ENCODE results near the gene CLEC3B. TPM values are rescaled to one million over a fixed set of nuclear protein-coding genes. Genes with fewer than 3 reads are reported as not detected.
"Not testable (repeated sequence)": the region's sequence is repeated elsewhere in the genome, so short reads cannot be mapped to it uniquely, and the experiment has no call there.

The CLEC3B gene
- total RNA-seq, 2 experiments from 2014 or later = 0.34 to 0.36 TPM

- Mint-ChIP-seq H3K27ac (no peak overlapping the region), H3K4me3 (no peak overlapping the region), H3K9me3 (no peaks in the 10 kb centered on the region), H3K36me3 (ENCODE audit: low read depth) (peaks cover 8% of the 10 kb centered on the region), H3K4me1 (ENCODE audit: low read depth) (peaks cover 70% of the 10 kb centered on the region), H3K27me3 (no peaks in the 10 kb centered on the region)
- no peaks in the 10 kb centered on the region for H3K9me3 ChIP-seq (ENCODE audit: control insufficient read depth in 1 of 2, insufficient read depth in 1 of 2, low read length in 2 of 2)
- H3K27ac ChIP-seq (ENCODE audit: low read depth in 1 of 2, low read length in 2 of 2) = no peak overlapping the region
- H3K4me1 ChIP-seq (ENCODE audit: insufficient read depth, low read length) = peaks cover 56% of the 10 kb centered on the region
- H3K27me3 ChIP-seq (ENCODE audit: control insufficient read depth in 1 of 2, insufficient read depth in 2 of 2, low read length in 2 of 2) = no peaks in the 10 kb centered on the region
- CTCF ChIA-PET = interaction anchor here (0.7 kb wide), 1 partner anchor 10 kb away, joined by 3 read pairs; no protein-coding TSS in a partner anchor
- H3K36me3 ChIP-seq (ENCODE audit: insufficient read depth, low read length) = no peaks in the 10 kb centered on the region
- H3K4me3 ChIP-seq (ENCODE audit: low read length) = no peak overlapping the region
- intact Hi-C loops (cut with DNase I, micrococcal nuclease) = no loop called here
- POLR2A ChIA-PET = interaction anchor here (1.6 kb wide), 1 partner anchor 23 kb away, joined by 4 read pairs; no protein-coding TSS in a partner anchor
- DNase-seq = no peak
- no peak for TF ChIP-seq CTCF (IDR thresholded peaks at IDR 0.05)
- ATAC-seq (ENCODE audit: poor library complexity) = no peak
Measured at GRCh38 chr3:44982817-44983216, 43.3 kb upstream of the CLEC3B start.

- intact Hi-C loops (cut with DNase I, micrococcal nuclease) = no loop called here
- H3K27ac Mint-ChIP-seq = no peak overlapping the region
- peaks cover 51% of the 10 kb centered on the region for H3K4me1 ChIP-seq (ENCODE audit: insufficient read depth, low read length)
Measured at GRCh38 chr3:44983484-44983941, 42.6 kb upstream of the CLEC3B start.

GRCh38 chr3:44984335-44984734 is 41.8 kb upstream of the CLEC3B start:
- H3K27ac Mint-ChIP-seq = no peak overlapping the region
- ATAC-seq (ENCODE audit: poor library complexity) = no peak
- DNase-seq = peak in 1 of 14 experiments; percentile 30

More at GRCh38 chr3:44983484-44983941, 42.6 kb upstream of the CLEC3B start:
- DNase-seq (peak in 1 of 14 experiments; percentile 14), ATAC-seq (ENCODE audit: poor library complexity) (no peak)
- CTCF ChIA-PET = no interaction called here
- H3K27ac ChIP-seq (ENCODE audit: low read depth in 1 of 2, low read length in 2 of 2) = no peak overlapping the region
- no peaks in the 10 kb centered on the region for H3K9me3 ChIP-seq (ENCODE audit: control insufficient read depth in 1 of 2, insufficient read depth in 1 of 2, low read length in 2 of 2)
- Mint-ChIP-seq H3K9me3 (no peaks in the 10 kb centered on the region), H3K4me3 (no peak overlapping the region), H3K4me1 (ENCODE audit: low read depth) (peaks cover 72% of the 10 kb centered on the region), H3K36me3 (ENCODE audit: low read depth) (peaks cover 15% of the 10 kb centered on the region), H3K27me3 (no peaks in the 10 kb centered on the region)
- H3K4me3 ChIP-seq (ENCODE audit: low read length) = no peak overlapping the region
- no peaks in the 10 kb centered on the region for H3K36me3 ChIP-seq (ENCODE audit: insufficient read depth, low read length)
- no peak for TF ChIP-seq CTCF (IDR thresholded peaks at IDR 0.05)
- H3K27me3 ChIP-seq (ENCODE audit: control insufficient read depth in 1 of 2, insufficient read depth in 2 of 2, low read length in 2 of 2) = no peaks in the 10 kb centered on the region
- POLR2A ChIA-PET = interaction anchor here (1.6 kb wide), 1 partner anchor 22 kb away, joined by 4 read pairs; no protein-coding TSS in a partner anchor

GRCh38 chr3:44986330-44986729 is 39.8 kb upstream of the CLEC3B start:
- Mint-ChIP-seq H3K36me3 (ENCODE audit: low read depth) (peaks cover 43% of the 10 kb centered on the region), H3K4me1 (ENCODE audit: low read depth) (peaks cover 67% of the 10 kb centered on the region)
- intact Hi-C loops (cut with DNase I, micrococcal nuclease) = loop anchor here in 1 of 2 experiments (5.0 kb wide), 1 partner anchor 454 kb away; no protein-coding TSS in a partner anchor
- H3K9me3 ChIP-seq (ENCODE audit: control insufficient read depth in 1 of 2, insufficient read depth in 1 of 2, low read length in 2 of 2); CTCF ChIA-PET; H3K9me3 Mint-ChIP-seq; H3K4me3 Mint-ChIP-seq; DNase-seq; H3K4me3 ChIP-seq (ENCODE audit: low read length); H3K27me3 Mint-ChIP-seq; H3K27ac Mint-ChIP-seq; ATAC-seq (ENCODE audit: poor library complexity); POLR2A ChIA-PET; H3K27me3 ChIP-seq (ENCODE audit: control insufficient read depth in 1 of 2, insufficient read depth in 2 of 2, low read length in 2 of 2); H3K27ac ChIP-seq (ENCODE audit: low read depth in 1 of 2, low read length in 2 of 2): not testable (repeated sequence)
- H3K36me3 ChIP-seq (ENCODE audit: insufficient read depth, low read length) = peaks cover 21% of the 10 kb centered on the region
- H3K4me1 ChIP-seq (ENCODE audit: insufficient read depth, low read length) = peaks cover 41% of the 10 kb centered on the region

More at GRCh38 chr3:44984335-44984734, 41.8 kb upstream of the CLEC3B start:
- Histone ChIP-seq H3K4me3 (ENCODE audit: low read length) (no peak overlapping the region), H3K36me3 (ENCODE audit: insufficient read depth, low read length) (peaks cover 1% of the 10 kb centered on the region), H3K27ac (ENCODE audit: low read depth in 1 of 2, low read length in 2 of 2) (no peak overlapping the region), H3K4me1 (ENCODE audit: insufficient read depth, low read length) (peaks cover 46% of the 10 kb centered on the region), H3K9me3 (ENCODE audit: control insufficient read depth in 1 of 2, insufficient read depth in 1 of 2, low read length in 2 of 2) (no peaks in the 10 kb centered on the region), H3K27me3 (ENCODE audit: control insufficient read depth in 1 of 2, insufficient read depth in 2 of 2, low read length in 2 of 2) (no peaks in the 10 kb centered on the region)
- Mint-ChIP-seq H3K27me3 (no peaks in the 10 kb centered on the region), H3K4me1 (ENCODE audit: low read depth) (peaks cover 72% of the 10 kb centered on the region), H3K4me3 (no peak overlapping the region), H3K9me3 (no peaks in the 10 kb centered on the region), H3K36me3 (ENCODE audit: low read depth) (peaks cover 24% of the 10 kb centered on the region)
- intact Hi-C loops (cut with DNase I, micrococcal nuclease) = no loop called here
- POLR2A ChIA-PET = interaction anchor here (1.6 kb wide), 1 partner anchor 8 kb away, joined by 4 read pairs; the partner anchor contains the start of genes EXOSC7 and ZDHHC3
- TF ChIP-seq CTCF (IDR thresholded peaks at IDR 0.05) = no peak
- CTCF ChIA-PET = interaction anchor here (0.7 kb wide), 1 partner anchor 17 kb away, joined by 3 read pairs; no protein-coding TSS in a partner anchor
